Caco-2 (cell line): ENCODE results near the gene ZNF483. TPM values are rescaled to one million over a fixed set of nuclear protein-coding genes. Genes with fewer than 3 reads are reported as not detected.

Experiments used
- BruUV-seq: library from RNA; stranded (reverse); fragments of 400-500 nt; replicated peaks from 2 replicates; lab custom pipeline; 2021; lab: Mats Ljungman, UMichigan
- CTCF ChIA-PET: fragments of 300-600 bp; sonication (Branson Sonifier 250); formaldehyde crosslinking; loops from one replicate; lab custom pipeline; 2022; ENCODE audit warnings: antibody characterized with exemption; lab: Charles Lee
- POLR2A ChIA-PET: fragments of 300-600 bp; sonication (Branson Sonifier 250); formaldehyde crosslinking; loops from one replicate; lab custom pipeline; 2022; ENCODE audit warnings: antibody characterized with exemption; lab: Charles Lee
- DNase-seq, 2 experiments: peaks; one replicate each; pipeline versions ENCODE4 v3.0.0 to v3.0.0-alpha.2; 2020 to 2022
- H3K27me3 ChIP-seq: replicated peaks from 2 replicates; pipeline ENCODE4 v1.6.0; 2011; ENCODE audit warnings: low read length; ENCODE audit not compliant: control insufficient read depth, insufficient read depth
- H3K36me3 ChIP-seq: 2 replicates; pipeline ENCODE4 v1.5.1; 2011; ENCODE audit warnings: low read length; ENCODE audit not compliant: control insufficient read depth, insufficient read depth
- H3K4me1 ChIP-seq: fragments of 250-450 bp; sonication (Bioruptor Pico); 2 replicates; pipeline ENCODE4 v1.5.1; 2020; ENCODE audit warnings: mild to moderate bottlenecking
- H3K4me3 ChIP-seq: 2 replicates; pipeline ENCODE4 v1.5.1; 2011; ENCODE audit warnings: low read depth, mild to moderate bottlenecking, control low read depth, low read length
- H3K9me3 ChIP-seq: fragments of 250-450 bp; sonication (Bioruptor Pico); 2 replicates; pipeline ENCODE4 v1.5.1; 2020; ENCODE audit warnings: mild to moderate bottlenecking, moderate library complexity
- H3K27ac Mint-ChIP-seq: one replicate; pipeline ENCODE4 v1.8.0; 2022; ENCODE audit warnings: mixed read lengths; ENCODE audit not compliant: unreplicated experiment
- H3K27me3 Mint-ChIP-seq: one replicate; pipeline ENCODE4 v1.8.0; 2022; ENCODE audit warnings: mixed read lengths; ENCODE audit not compliant: insufficient read depth, unreplicated experiment
- H3K36me3 Mint-ChIP-seq: one replicate; pipeline ENCODE4 v1.8.0; 2022; ENCODE audit warnings: mild to moderate bottlenecking, mixed read lengths; ENCODE audit not compliant: insufficient read depth, unreplicated experiment
- H3K4me1 Mint-ChIP-seq: one replicate; pipeline ENCODE4 v1.8.0; 2022; ENCODE audit warnings: low read depth, mixed read lengths; ENCODE audit not compliant: unreplicated experiment
- H3K4me3 Mint-ChIP-seq: one replicate; pipeline ENCODE4 v1.8.0; 2022; ENCODE audit warnings: mild to moderate bottlenecking, moderate library complexity, mixed read lengths; ENCODE audit not compliant: unreplicated experiment
- H3K9me3 Mint-ChIP-seq: one replicate; pipeline ENCODE4 v1.8.0; 2022; ENCODE audit warnings: mixed read lengths; ENCODE audit not compliant: unreplicated experiment
- intact Hi-C: fragments of 100-400 bp; cut with micrococcal nuclease; formaldehyde crosslinking; loops from one replicate; pipeline ENCODE4 v1.10.0; 2022; ENCODE audit not compliant: unreplicated experiment
- total RNA-seq: library from RNA; stranded (reverse); gene quantifications from 2 replicates; pipeline ENCODE4 v1.2.3, GENCODE V29; 2022
- TF ChIP-seq, protein P1 (sequence below), 2 experiments: fragments of 200-600 bp in 1 of 2; IDR thresholded peaks; 1 replicate in 1 of 2; 2 replicates in 1 of 2; pipeline versions ENCODE4 v1.5.1 to v1.8.0; 2011 to 2022; ENCODE audit warnings: antibody characterized with exemption in 1 of 2, control low read depth in 1 of 2, inconsistent platforms in 1 of 2, low read depth in 1 of 2, low read length in 1 of 2, mild to moderate bottlenecking in 1 of 2, moderate library complexity in 1 of 2; ENCODE audit not compliant: insufficient read depth in 1 of 2, severe bottlenecking in 1 of 2, unreplicated experiment in 1 of 2

The ZNF483 gene
- total RNA-seq, 1 experiment from 2014 or later = not detected

DNA sequence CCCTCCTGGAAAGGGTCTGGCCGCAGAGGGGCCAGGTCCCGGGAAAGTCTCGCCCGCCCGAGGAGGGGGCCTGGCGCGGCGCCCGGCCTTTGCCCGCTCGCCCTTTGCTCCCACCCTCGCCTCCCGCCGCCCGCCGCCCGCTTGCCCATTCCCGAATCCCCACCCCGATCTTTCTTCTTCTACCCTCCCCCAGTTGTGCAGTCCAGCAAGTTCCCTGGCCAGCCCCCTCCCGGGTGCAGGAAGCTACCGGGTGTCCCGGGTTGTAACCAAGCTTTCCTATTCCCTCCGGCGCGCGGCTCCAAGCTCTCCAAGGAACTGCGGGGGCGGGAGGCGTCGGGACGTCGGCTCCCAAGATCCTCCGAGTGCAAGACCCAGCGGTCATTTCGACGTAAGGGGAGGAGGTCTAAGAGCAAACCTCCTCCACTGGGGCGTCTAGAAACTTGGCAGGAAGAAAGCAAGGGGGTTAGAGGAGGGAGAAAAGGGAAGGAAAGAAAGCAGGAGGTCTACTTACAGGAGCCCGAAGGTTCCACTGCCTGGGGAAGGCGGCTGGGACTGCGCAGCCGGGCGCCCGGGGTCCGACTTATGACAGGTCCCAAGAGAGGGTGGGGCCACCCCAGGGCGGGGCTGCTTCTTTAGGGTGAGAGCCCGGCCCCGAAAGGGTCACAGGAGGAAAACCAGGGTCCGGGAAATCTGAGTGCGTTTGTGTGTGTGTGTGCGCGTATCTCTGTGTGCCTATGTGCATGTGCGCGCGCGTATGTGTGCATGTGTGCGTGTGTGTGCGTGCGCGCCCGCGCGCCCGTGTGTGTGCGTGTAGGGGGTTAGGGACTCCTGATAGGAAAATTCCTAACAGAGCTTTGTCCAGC, 74.3 kb downstream of the ZNF483 start, which contains the start of gene PTGR1:
TSS of gene PTGR1 (minus strand) at position 556 of the 863 bp plus-strand sequence. CDS start 2,225 bp downstream, outside the sequence.
- Mint-ChIP-seq H3K4me3 (peak within 1 kb of the TSS; percentile 78), H3K36me3 (peaks cover 35% of the 10 kb centered on the region), H3K27ac (peak within 1 kb of the TSS; percentile 80), H3K9me3 (no peaks in the 10 kb centered on the region), H3K4me1 (peaks cover 12% of the 10 kb centered on the region), H3K27me3 (no peaks in the 10 kb centered on the region)
- no TSS peak for BruUV-seq
- peaks cover 25% of the 10 kb centered on the region for H3K4me1 ChIP-seq
- no peaks in the 10 kb centered on the region for H3K27me3 ChIP-seq
- DNase-seq = peak; percentile 84 to 90
- H3K36me3 ChIP-seq = peaks cover 2% of the 10 kb centered on the region
- ChIA-PET CTCF (interaction anchor here (0.6 to 2.1 kb wide), 4 partner anchors 22 to 89 kb away, joined by 3 to 26 read pairs (median 5); no protein-coding TSS in a partner anchor), POLR2A (interaction anchor here (0.5 to 1.7 kb wide), 6 partner anchors 23 to 1474 kb away, joined by 3 to 14 read pairs (median 9); partner anchors contain the start of gene DNAJC25)
- H3K4me3 ChIP-seq = peak within 1 kb of the TSS; percentile 61
- intact Hi-C loops = loop anchor here (2.0 to 10.0 kb wide), 2 partner anchors 63 to 115 kb away; partner anchors contain the start of gene ECPAS
- no peaks in the 10 kb centered on the region for H3K9me3 ChIP-seq
- TF ChIP-seq, protein P1, sequence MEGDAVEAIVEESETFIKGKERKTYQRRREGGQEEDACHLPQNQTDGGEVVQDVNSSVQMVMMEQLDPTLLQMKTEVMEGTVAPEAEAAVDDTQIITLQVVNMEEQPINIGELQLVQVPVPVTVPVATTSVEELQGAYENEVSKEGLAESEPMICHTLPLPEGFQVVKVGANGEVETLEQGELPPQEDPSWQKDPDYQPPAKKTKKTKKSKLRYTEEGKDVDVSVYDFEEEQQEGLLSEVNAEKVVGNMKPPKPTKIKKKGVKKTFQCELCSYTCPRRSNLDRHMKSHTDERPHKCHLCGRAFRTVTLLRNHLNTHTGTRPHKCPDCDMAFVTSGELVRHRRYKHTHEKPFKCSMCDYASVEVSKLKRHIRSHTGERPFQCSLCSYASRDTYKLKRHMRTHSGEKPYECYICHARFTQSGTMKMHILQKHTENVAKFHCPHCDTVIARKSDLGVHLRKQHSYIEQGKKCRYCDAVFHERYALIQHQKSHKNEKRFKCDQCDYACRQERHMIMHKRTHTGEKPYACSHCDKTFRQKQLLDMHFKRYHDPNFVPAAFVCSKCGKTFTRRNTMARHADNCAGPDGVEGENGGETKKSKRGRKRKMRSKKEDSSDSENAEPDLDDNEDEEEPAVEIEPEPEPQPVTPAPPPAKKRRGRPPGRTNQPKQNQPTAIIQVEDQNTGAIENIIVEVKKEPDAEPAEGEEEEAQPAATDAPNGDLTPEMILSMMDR (IDR thresholded peaks at IDR 0.05; ENCODE audit: insufficient read depth in 1 of 2, low read depth in 1 of 2, low read length in 1 of 2, severe bottlenecking in 1 of 2, unreplicated experiment in 1 of 2) = no peak

DNA sequence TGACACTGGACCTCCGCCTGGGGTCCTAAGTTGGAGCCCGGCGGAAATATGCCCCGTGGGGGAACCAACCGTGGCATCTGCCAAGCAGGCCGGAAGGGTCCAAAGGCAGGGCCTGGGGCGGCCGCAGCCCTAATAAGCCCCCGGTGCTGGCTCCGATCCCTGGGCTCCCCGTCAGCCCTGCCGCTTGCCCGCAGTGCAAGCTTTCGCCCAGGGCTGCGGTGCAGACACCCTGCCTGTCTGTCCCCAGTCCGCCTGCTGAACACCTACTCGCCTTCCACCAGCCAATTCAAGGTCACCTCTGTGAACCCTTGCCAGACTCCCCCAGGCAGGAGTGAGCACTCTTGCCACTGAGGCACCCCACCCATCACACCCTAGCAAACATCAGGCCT, 75.0 kb downstream of the ZNF483 start:
- H3K9me3 ChIP-seq = no peaks in the 10 kb centered on the region
- H3K4me3 Mint-ChIP-seq = peak overlapping the region; percentile 78
- TF ChIP-seq, protein P1 (IDR thresholded peaks at IDR 0.05; ENCODE audit: insufficient read depth in 1 of 2, low read depth in 1 of 2, low read length in 1 of 2, severe bottlenecking in 1 of 2, unreplicated experiment in 1 of 2) = no peak
- ChIA-PET CTCF (no interaction called here), POLR2A (no interaction called here)
- no peak overlapping the region for H3K27ac Mint-ChIP-seq
- peaks cover 12% of the 10 kb centered on the region for H3K4me1 Mint-ChIP-seq
- intact Hi-C loops = loop anchor here (2.0 to 10.0 kb wide), 2 partner anchors 63 to 115 kb away; partner anchors contain the start of gene ECPAS
- no peaks in the 10 kb centered on the region for H3K27me3 Mint-ChIP-seq
- no peaks in the 10 kb centered on the region for H3K9me3 Mint-ChIP-seq
- peaks cover 32% of the 10 kb centered on the region for H3K36me3 Mint-ChIP-seq
- peaks cover 2% of the 10 kb centered on the region for H3K36me3 ChIP-seq
- no peaks in the 10 kb centered on the region for H3K27me3 ChIP-seq
- BruUV-seq = no TSS peak
- H3K4me1 ChIP-seq = peaks cover 32% of the 10 kb centered on the region
- H3K4me3 ChIP-seq = peak overlapping the region; percentile 61
- no peak for DNase-seq

DNA sequence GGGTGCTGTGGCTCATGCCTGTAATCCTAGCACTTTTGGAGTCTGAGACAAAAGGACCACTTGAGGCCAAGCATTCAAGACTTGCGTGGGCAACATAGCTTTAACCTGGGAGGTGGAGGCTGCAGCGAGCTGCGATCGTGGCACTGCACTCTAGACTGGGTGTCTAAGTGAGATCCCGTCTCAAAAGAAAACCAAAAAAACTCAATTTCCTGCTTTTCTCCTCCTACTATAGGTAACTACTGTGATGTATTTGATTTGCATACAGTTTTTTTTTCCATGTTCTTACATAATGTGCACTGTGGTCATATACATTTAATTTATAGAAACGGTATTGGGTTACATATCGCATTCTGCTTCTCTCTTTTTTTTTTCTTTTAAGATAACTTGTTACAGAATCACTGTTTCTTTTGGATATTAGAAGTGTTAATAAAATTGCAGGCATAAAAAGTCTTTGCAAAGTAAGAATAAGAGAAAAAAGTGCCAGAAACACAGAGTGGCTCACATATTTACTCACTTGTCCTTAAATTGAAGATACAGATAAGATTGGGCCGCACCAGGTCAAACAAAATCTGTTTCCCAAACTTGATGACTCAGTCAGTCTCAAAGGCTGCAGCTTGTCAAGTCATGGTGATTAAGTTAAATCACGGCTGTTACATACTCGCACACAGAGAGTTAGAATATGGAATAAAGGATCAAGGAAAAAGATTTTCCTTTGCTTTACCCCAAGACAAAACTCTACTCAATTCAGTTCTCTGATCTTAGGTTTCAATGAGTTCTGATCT, 76.4 kb downstream of the ZNF483 start:
- Mint-ChIP-seq H3K9me3 (no peaks in the 10 kb centered on the region), H3K27me3 (no peaks in the 10 kb centered on the region), H3K4me3 (no peak overlapping the region), H3K36me3 (peaks cover 26% of the 10 kb centered on the region), H3K27ac (peak overlapping the region; percentile 43), H3K4me1 (peaks cover 21% of the 10 kb centered on the region)
- no peaks in the 10 kb centered on the region for H3K27me3 ChIP-seq
- no peaks in the 10 kb centered on the region for H3K9me3 ChIP-seq
- TF ChIP-seq, protein P1 (IDR thresholded peaks at IDR 0.05; ENCODE audit: insufficient read depth in 1 of 2, low read depth in 1 of 2, low read length in 1 of 2, severe bottlenecking in 1 of 2, unreplicated experiment in 1 of 2) = no peak
- BruUV-seq = no TSS peak
- CTCF ChIA-PET = no interaction called here
- peak; percentile 32 to 46 for DNase-seq
- POLR2A ChIA-PET = no interaction called here
- intact Hi-C loops = no loop called here
- peaks cover 38% of the 10 kb centered on the region for H3K4me1 ChIP-seq
- H3K36me3 ChIP-seq = no peaks in the 10 kb centered on the region; the same call in 1 of the 2 replicates
- H3K4me3 ChIP-seq = no peak overlapping the region
